ENCODE measurements around the gene ARAF. TPM values are rescaled to one million over a fixed set of nuclear protein-coding genes. Genes with fewer than 3 reads are reported as not detected.

The ARAF gene
- total and polyA plus RNA-seq, 2 of the 4 experiments (the other 2 are of a cell fraction): 9.1 to 52.2 TPM

- DNase-seq: no peak
- intact Hi-C loops (cut with micrococcal nuclease): no loop called here
- H3K27me3 ChIP-seq (ENCODE audit: control insufficient read depth, insufficient read depth, low read length): no peaks in the 10 kb centered on the region
- no peak overlapping the region for H3K4me2 ChIP-seq (ENCODE audit: low read depth, low read length)
- H2AK5ac ChIP-seq (ENCODE audit: low read depth, low read length): no peak overlapping the region
- no peak overlapping the region for H2BK120ac ChIP-seq (ENCODE audit: low read depth, low read length)
- no peak overlapping the region for H2BK5ac ChIP-seq (ENCODE audit: low read depth, low read length, poor library complexity, severe bottlenecking)
- no peak overlapping the region for H2AFZ ChIP-seq (replicated peaks; ENCODE audit: low read length, poor library complexity)
- H3K27ac ChIP-seq (ENCODE audit: insufficient read depth, low read length): no peak overlapping the region
- no peak overlapping the region for H3K9ac ChIP-seq (ENCODE audit: low read depth, low read length)
- no peak overlapping the region for H3K4me3 ChIP-seq (ENCODE audit: insufficient read depth, low read depth, low read length)
- no peak overlapping the region for H2BK20ac ChIP-seq (ENCODE audit: low read depth, low read length)
- ChIA-PET CTCF (no interaction called here), POLR2A (ENCODE audit: unreplicated experiment) (interaction anchor here (0.6 kb wide), 1 partner anchor 1800 kb away, joined by 5 read pairs; no protein-coding TSS in a partner anchor)
- H2BK15ac ChIP-seq (ENCODE audit: low read depth, low read length): no peak overlapping the region
- peaks cover 10 to 27% of the 10 kb centered on the region in 2 experiments for H3K79me1 ChIP-seq (ENCODE audit: low read depth in 1 of 2, low read length in 2 of 2)
- no peaks in the 10 kb centered on the region for H3K9me3 ChIP-seq (ENCODE audit: control insufficient read depth, insufficient read depth, low read length)
- no peak overlapping the region for H2AK9ac ChIP-seq (replicated peaks; ENCODE audit: low read depth, low read length, poor library complexity)
- H3K56ac ChIP-seq (ENCODE audit: extremely low read depth, insufficient read depth, low read length): no peak overlapping the region
- H3K23ac ChIP-seq (ENCODE audit: low read depth, low read length): no peak overlapping the region
- peaks cover 3% of the 10 kb centered on the region for H3K36me3 ChIP-seq (ENCODE audit: control insufficient read depth, insufficient read depth, low read length)
- H3K4me1 ChIP-seq (ENCODE audit: control insufficient read depth, insufficient read depth, low read length): 0 out of 2 replicates have a peak, but pooled peaks cover 1% of the 10 kb centered on the region
- dilution Hi-C loops (cut with HindIII; ENCODE audit: low sequenced_read_pairs, unreplicated experiment): no loop called here
- no peak overlapping the region for H4K8ac ChIP-seq (ENCODE audit: low read depth in 2 of 2, low read length in 2 of 2)
- no peak overlapping the region for H3K14ac ChIP-seq (replicated peaks; ENCODE audit: low read depth, low read length)
- WGBS, 2 experiments (ENCODE audit: extremely low coverage in 2 of 2, insufficient read length in 1 of 2): no CpG with 5 or more reads among the region's 3 CpGs
- TF ChIP-seq RCOR1 (IDR thresholded peaks at IDR 0.05; ENCODE audit: insufficient replicate concordance, low read length): no peak
- TF ChIP-seq CTCF (conservative IDR thresholded peaks at IDR 0.05; ENCODE audit: low read depth, low read length): no peak
- no peak for TF ChIP-seq SMC3 (IDR thresholded peaks at IDR 0.05; ENCODE audit: low read depth, low read length)
- no peak for TF ChIP-seq BHLHE40 (IDR thresholded peaks at IDR 0.05; ENCODE audit: low read depth, low read length)
- TF ChIP-seq MXI1 (IDR thresholded peaks at IDR 0.05; ENCODE audit: borderline replicate concordance, low read depth, low read length): no peak
- no peak for TF ChIP-seq MAFK (IDR thresholded peaks at IDR 0.05; ENCODE audit: low read depth, low read length)
- H4K5ac ChIP-seq (ENCODE audit: low read depth, low read length): no peak overlapping the region
- no TSS peak for BruUV-seq (replicated peaks)
- ATAC-seq (ENCODE audit: low read depth): no peak
- H4K91ac ChIP-seq (ENCODE audit: insufficient read depth, low read depth, low read length): no peak overlapping the region
- no peaks in the 10 kb centered on the region for H4K20me1 ChIP-seq (ENCODE audit: insufficient read depth, low read length)
- H3K18ac ChIP-seq (ENCODE audit: low read depth, low read length): no peak overlapping the region
- no peak overlapping the region for H3K4ac ChIP-seq (ENCODE audit: low read depth, low read length)
- no peaks in the 10 kb centered on the region; the same call in 1 of the 2 replicates for H3K9me1 ChIP-seq (ENCODE audit: insufficient read depth, low read length)
- in situ Hi-C loops (cut with MboI; ENCODE audit: low sequenced_read_pairs): no loop called here
Measured at GRCh38 chrX:47558436-47558835, 2.6 kb upstream of the ARAF start.
